Measurements from ENCODE around the gene BORCS5. TPM values are rescaled to one million over a fixed set of nuclear protein-coding genes. Genes with fewer than 3 reads are reported as not detected.

BORCS5 gene
- total RNA-seq, 1 experiment from 2014 or later = 17.7 TPM

GRCh38 chr12:12510551-12510950 is 153.7 kb downstream of the BORCS5 start:
- intact Hi-C loops (cut with micrococcal nuclease; ENCODE audit: unreplicated experiment) = no loop called here
- ChIA-PET CTCF (no interaction called here), POLR2A (ENCODE audit: low non-redundant PET) (no interaction called here)
- BruUV-seq (replicated peaks) = no TSS peak
- no peaks in the 10 kb centered on the region for H3K27me3 ChIP-seq (replicated peaks; ENCODE audit: insufficient read depth, low read depth, low read length, poor library complexity)
- TF ChIP-seq CTCF (conservative IDR thresholded peaks at IDR 0.05; ENCODE audit: low read depth, low read length) (no peak), EZH2 (IDR thresholded peaks at IDR 0.05; ENCODE audit: borderline replicate concordance, low read depth, low read length, poor library complexity, severe bottlenecking) (no peak)
- DNase-seq (ENCODE audit: low spot score) = no peak
- no peak overlapping the region for H3K4me3 ChIP-seq (ENCODE audit: low read depth, low read length, poor library complexity, severe bottlenecking)
- no peaks in the 10 kb centered on the region for H3K36me3 ChIP-seq (ENCODE audit: insufficient read depth, low read length, poor library complexity, severe bottlenecking)
- no peak overlapping the region for H3K27ac ChIP-seq (ENCODE audit: low read depth, low read length, poor library complexity, severe bottlenecking)
- peaks cover 15% of the 10 kb centered on the region for H3K4me1 ChIP-seq (ENCODE audit: insufficient read depth, low read length, poor library complexity, severe bottlenecking)
- H3K9me3 ChIP-seq (ENCODE audit: low read depth, low read length, poor library complexity, severe bottlenecking) = no peaks in the 10 kb centered on the region

- BruUV-seq (replicated peaks) = no TSS peak
- Histone ChIP-seq H3K27me3 (replicated peaks; ENCODE audit: insufficient read depth, low read depth, low read length, poor library complexity) (no peaks in the 10 kb centered on the region), H3K36me3 (ENCODE audit: insufficient read depth, low read length, poor library complexity, severe bottlenecking) (no peaks in the 10 kb centered on the region), H3K27ac (ENCODE audit: low read depth, low read length, poor library complexity, severe bottlenecking) (no peak overlapping the region), H3K4me1 (ENCODE audit: insufficient read depth, low read length, poor library complexity, severe bottlenecking) (peaks cover 8% of the 10 kb centered on the region), H3K4me3 (ENCODE audit: low read depth, low read length, poor library complexity, severe bottlenecking) (no peak overlapping the region), H3K9me3 (ENCODE audit: low read depth, low read length, poor library complexity, severe bottlenecking) (no peaks in the 10 kb centered on the region)
- no peak for DNase-seq (ENCODE audit: low spot score)
- intact Hi-C loops (cut with micrococcal nuclease; ENCODE audit: unreplicated experiment) = no loop called here
- POLR2A ChIA-PET (ENCODE audit: low non-redundant PET) = no interaction called here
- CTCF ChIA-PET = no interaction called here
- TF ChIP-seq EZH2 (IDR thresholded peaks at IDR 0.05; ENCODE audit: borderline replicate concordance, low read depth, low read length, poor library complexity, severe bottlenecking) = no peak
- TF ChIP-seq CTCF (conservative IDR thresholded peaks at IDR 0.05; ENCODE audit: low read depth, low read length) = no peak
These were observed 154.3 kb downstream of the BORCS5 start for GRCh38 chr12:12511021-12511783.

- ChIA-PET CTCF (no interaction called here), POLR2A (ENCODE audit: low non-redundant PET) (no interaction called here)
- no peak overlapping the region for H3K4me3 ChIP-seq (ENCODE audit: low read depth, low read length, poor library complexity, severe bottlenecking)
- no TSS peak for BruUV-seq (replicated peaks)
- H3K9me3 ChIP-seq (ENCODE audit: low read depth, low read length, poor library complexity, severe bottlenecking) = no peaks in the 10 kb centered on the region
- H3K27me3 ChIP-seq (replicated peaks; ENCODE audit: insufficient read depth, low read depth, low read length, poor library complexity) = no peaks in the 10 kb centered on the region
- DNase-seq (ENCODE audit: low spot score) = no peak
- no peak overlapping the region for H3K27ac ChIP-seq (ENCODE audit: low read depth, low read length, poor library complexity, severe bottlenecking)
- intact Hi-C loops (cut with micrococcal nuclease; ENCODE audit: unreplicated experiment) = no loop called here
- no peak for TF ChIP-seq EZH2 (IDR thresholded peaks at IDR 0.05; ENCODE audit: borderline replicate concordance, low read depth, low read length, poor library complexity, severe bottlenecking)
- peaks cover 3% of the 10 kb centered on the region for H3K4me1 ChIP-seq (ENCODE audit: insufficient read depth, low read length, poor library complexity, severe bottlenecking)
- H3K36me3 ChIP-seq (ENCODE audit: insufficient read depth, low read length, poor library complexity, severe bottlenecking) = no peaks in the 10 kb centered on the region
These were observed 155.2 kb downstream of the BORCS5 start for GRCh38 chr12:12511895-12512711.

Data from A673 (cell line).